HCT116 (cell line): Measurements from ENCODE around the gene ANKRD23. TPM values are rescaled to one million over a fixed set of nuclear protein-coding genes. Genes with fewer than 3 reads are reported as not detected.

Experiments used
- ATAC-seq: fragments of 200-7000 bp; cut with Tn5 transposase; 2 replicates; pipeline ENCODE4 v1.9.1; 2020; ENCODE audit warnings: mild to moderate bottlenecking, moderate library complexity
- BruUV-seq: library from RNA; stranded (reverse); fragments of 400-500 nt; replicated peaks from 2 replicates; lab custom pipeline; 2021; lab: Mats Ljungman, UMichigan
- CTCF ChIA-PET: fragments of 300-600 bp; sonication (Branson Sonifier 250); formaldehyde crosslinking; loops from one replicate; lab custom pipeline; 2021; ENCODE audit warnings: antibody characterized with exemption; lab: Charles Lee
- POLR2A ChIA-PET: fragments of 300-600, 350-600 bp; sonication (Branson Sonifier 250); formaldehyde crosslinking; loops from one replicate; lab custom pipeline; 2021; ENCODE audit warnings: antibody characterized with exemption; lab: Charles Lee
- RAD21 ChIA-PET, 2 experiments: fragments of 300-600 bp; sonication (Branson Sonifier 250); formaldehyde crosslinking; loops; one replicate each; lab custom pipeline; 2023; ENCODE audit warnings: low total read pairs in 2 of 2; ENCODE audit not compliant: uncharacterized antibody in 2 of 2, unreplicated experiment in 2 of 2, low non-redundant PET in 1 of 2; lab: Charles Lee
- DNase-seq: peaks from one replicate; pipeline ENCODE4 v3.0.0-alpha.2; 2010; ENCODE audit warnings: low read depth, low spot score
- H2AFZ ChIP-seq: fragments of 200-600 bp; shearing (Covaris generic), sonication (generic); 2 replicates; pipeline ENCODE4 v1.6.1; 2017; ENCODE audit warnings: low read depth, mixed run types, mixed read lengths, antibody characterized with exemption, low read length; ENCODE audit not compliant: poor library complexity, severe bottlenecking
- H3K27ac ChIP-seq: 2 replicates; pipeline ENCODE4 v1.5.1; 2012; ENCODE audit warnings: low read depth, low read length
- H3K27me3 ChIP-seq: fragments of 200-600 bp; sonication (generic); 2 replicates; pipeline ENCODE4 v1.6.1; 2016; ENCODE audit warnings: mixed run types, low read length, mixed read lengths; ENCODE audit not compliant: insufficient read depth
- H3K36me3 ChIP-seq, 2 experiments: fragments of 200-500 bp in 1 of 2; fragments of 200-600 bp in 1 of 2; sonication (Bioruptor generic) in 1 of 2; sonication (generic) in 1 of 2; 2 replicates each; pipeline versions ENCODE4 v1.5.1 to v1.6.1; 2014 to 2016; ENCODE audit warnings: low read length in 2 of 2, inconsistent platforms in 1 of 2, mixed read lengths in 1 of 2, mixed run types in 1 of 2; ENCODE audit not compliant: insufficient read depth in 2 of 2, control insufficient read depth in 1 of 2
- H3K4me1 ChIP-seq, 2 experiments: fragments of 200-600 bp in 1 of 2; sonication (generic) in 1 of 2; 2 replicates each; pipeline versions ENCODE4 v1.5.1 to v1.6.1; 2012 to 2017; ENCODE audit warnings: low read length in 2 of 2, inconsistent platforms in 1 of 2, mild to moderate bottlenecking in 1 of 2, mixed read lengths in 1 of 2, mixed run types in 1 of 2, moderate library complexity in 1 of 2; ENCODE audit not compliant: insufficient read depth in 2 of 2, control insufficient read depth in 1 of 2
- H3K4me2 ChIP-seq: fragments of 200-600 bp; sonication (generic); 2 replicates; pipeline ENCODE4 v1.6.1; 2017; ENCODE audit warnings: mixed run types, low read length, mixed read lengths
- H3K4me3 ChIP-seq, 2 experiments: fragments of 200-600 bp in 1 of 2; sonication (generic) in 1 of 2; replicated peaks in 1 of 2; 2 replicates each; pipeline ENCODE4 v1.5.1; 2011 to 2016; ENCODE audit warnings: low read length in 2 of 2, control low read depth in 1 of 2, low read depth in 1 of 2, mild to moderate bottlenecking in 1 of 2, mixed read lengths in 1 of 2, mixed run types in 1 of 2
- H3K79me2 ChIP-seq: fragments of 200-600 bp; sonication (generic); 2 replicates; pipeline ENCODE4 v1.6.1; 2017; ENCODE audit warnings: mild to moderate bottlenecking, mixed run types, low read length, moderate library complexity, mixed read lengths; ENCODE audit not compliant: insufficient read depth
- H3K9ac ChIP-seq: fragments of 200-600 bp; sonication (generic); 2 replicates; pipeline ENCODE4 v1.6.1; 2016; ENCODE audit warnings: low read length, mixed read lengths
- H3K9me2 ChIP-seq: fragments of 200-600 bp; sonication (generic), shearing (Covaris generic); 2 replicates; pipeline ENCODE4 v1.6.1; 2017; ENCODE audit warnings: mixed run types, mild to moderate bottlenecking, moderate library complexity; ENCODE audit not compliant: insufficient read depth
- H3K9me3 ChIP-seq, 2 experiments: fragments of 200-500 bp in 1 of 2; fragments of 200-600 bp in 1 of 2; sonication (Bioruptor generic) in 1 of 2; sonication (generic) in 1 of 2; 2 replicates each; pipeline ENCODE4 v1.6.1; 2014 to 2017; ENCODE audit warnings: low read length in 2 of 2, mixed read lengths in 2 of 2, inconsistent platforms in 1 of 2, low read depth in 1 of 2, mild to moderate bottlenecking in 1 of 2, mixed run types in 1 of 2, moderate library complexity in 1 of 2; ENCODE audit not compliant: control insufficient read depth in 1 of 2, insufficient read depth in 1 of 2
- H4K20me1 ChIP-seq: fragments of 200-600 bp; sonication (generic), shearing (Covaris generic); 2 replicates; pipeline ENCODE4 v1.6.1; 2017; ENCODE audit warnings: mixed run types, mild to moderate bottlenecking, moderate library complexity; ENCODE audit not compliant: insufficient read depth
- CBX3 ChIP-seq: IDR thresholded peaks from 2 replicates; pipeline ENCODE4 v1.6.1; 2012; ENCODE audit warnings: low read depth
- EGR1 ChIP-seq: IDR thresholded peaks from 2 replicates; pipeline ENCODE4 v1.6.1; 2012; ENCODE audit warnings: low read depth
- ELF1 ChIP-seq: IDR thresholded peaks from 2 replicates; pipeline ENCODE4 v1.6.1; 2012; ENCODE audit warnings: low read depth, borderline replicate concordance
- EZH2 ChIP-seq: fragments of 200-600 bp; sonication (generic); IDR thresholded peaks from 2 replicates; pipeline ENCODE4 v1.6.1; 2017; ENCODE audit warnings: antibody characterized with exemption, mixed run types
- FOSL1 ChIP-seq: IDR thresholded peaks from 2 replicates; pipeline ENCODE4 v1.6.1; 2012; ENCODE audit warnings: low read depth
- POLR2A ChIP-seq: IDR thresholded peaks from 2 replicates; pipeline ENCODE4 v1.7.0; 2011; ENCODE audit warnings: borderline replicate concordance; ENCODE audit not compliant: insufficient read depth, insufficient read length; ENCODE audit errors: extremely low read depth
- POLR2AphosphoS5 ChIP-seq: IDR thresholded peaks from 2 replicates; pipeline ENCODE4 v1.6.1; 2011; ENCODE audit warnings: mild to moderate bottlenecking, low read depth, low read length, moderate library complexity
- RAD21 ChIP-seq: IDR thresholded peaks from 2 replicates; pipeline ENCODE4 v1.6.1; 2012; ENCODE audit warnings: low read depth, mild to moderate bottlenecking
- SIN3A ChIP-seq: IDR thresholded peaks from 2 replicates; pipeline ENCODE4 v1.6.1; 2012; ENCODE audit warnings: low read depth
- SRF ChIP-seq: IDR thresholded peaks from 2 replicates; pipeline ENCODE4 v1.6.1; 2012; ENCODE audit warnings: low read depth
- TCF7L2 ChIP-seq: IDR thresholded peaks from 2 replicates; pipeline ENCODE4 v1.7.0; 2011; ENCODE audit warnings: borderline replicate concordance, inconsistent platforms; ENCODE audit not compliant: insufficient read depth, insufficient read length; ENCODE audit errors: extremely low read depth
- ZFX ChIP-seq: fragments of 450-650 bp; IDR thresholded peaks from 2 replicates; pipeline ENCODE4 v1.6.1; 2017
- ZNF274 ChIP-seq: fragments of 200-500 bp; sonication (Bioruptor generic); IDR thresholded peaks from 2 replicates; pipeline ENCODE4 v1.6.1; 2014; ENCODE audit warnings: mild to moderate bottlenecking, low read depth, low read length, inconsistent platforms
- intact Hi-C: fragments of 100-400 bp; cut with micrococcal nuclease; formaldehyde crosslinking; loops from 2 replicates; pipeline ENCODE4 v1.10.0; 2022
- total RNA-seq: library from RNA; stranded (reverse); gene quantifications from one replicate; pipeline ENCODE4 v1.2.1, GENCODE V29; 2021; ENCODE audit not compliant: unreplicated experiment
- TF ChIP-seq, protein P1 (sequence below): IDR thresholded peaks from 2 replicates; pipeline ENCODE4 v1.6.1; 2012
- TF ChIP-seq, protein P2 (sequence below): IDR thresholded peaks from 2 replicates; pipeline ENCODE4 v1.6.1; 2012
- TF ChIP-seq, protein P3 (sequence below), 3 experiments: fragments of 200-600 bp in 1 of 3; sonication (generic) in 1 of 3; IDR thresholded peaks in 2 of 3; conservative IDR thresholded peaks in 1 of 3; 2 replicates each; pipeline ENCODE4 v1.5.1; 2012 to 2017; ENCODE audit warnings: low read depth in 2 of 3, low read length in 2 of 3, antibody characterized with exemption in 1 of 3, borderline replicate concordance in 1 of 3, control low read depth in 1 of 3, mild to moderate bottlenecking in 1 of 3, mixed read lengths in 1 of 3, mixed run types in 1 of 3, moderate library complexity in 1 of 3; ENCODE audit not compliant: insufficient read depth in 1 of 3

The ANKRD23 gene
- total RNA-seq, 1 experiment from 2014 or later: 1.4 TPM

DNA sequence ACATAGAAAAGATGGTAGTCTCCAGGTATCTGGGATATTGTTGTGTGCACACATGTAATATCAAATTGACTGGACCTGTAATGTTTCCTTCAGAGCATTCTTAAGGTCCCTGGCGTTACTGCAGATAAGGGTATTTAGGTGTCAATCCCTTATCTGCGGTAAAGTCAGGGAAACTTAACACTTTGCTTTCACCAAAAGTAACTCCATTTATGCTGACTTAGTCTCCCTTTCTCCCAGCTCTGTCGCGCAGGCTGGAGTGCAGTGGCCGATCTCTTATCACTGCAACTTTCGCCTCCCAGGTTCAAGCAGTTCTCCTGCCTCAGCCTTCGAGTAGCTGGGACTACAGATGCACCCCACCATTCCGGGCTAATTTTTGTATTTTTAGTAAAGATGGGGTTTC, 25.9 kb downstream of the ANKRD23 start:
- ChIA-PET RAD21 (no interaction called here), POLR2A (no interaction called here), CTCF (interaction anchor here (1.7 kb wide), 1 partner anchor 268 kb away, joined by 7 read pairs; no protein-coding TSS in a partner anchor)
- ATAC-seq: no peak
- Histone ChIP-seq H3K9me2 (no peaks in the 10 kb centered on the region), H3K36me3 (peaks cover 3 to 9% of the 10 kb centered on the region in 2 experiments; a peak in 1 of 4 replicates), H3K27ac (no peak overlapping the region), H3K27me3 (no peaks in the 10 kb centered on the region), H3K4me3 (peak overlapping the region; percentile 49 to 79; a peak in 3 of 4 replicates), H3K4me2 (peak overlapping the region; percentile 97), H3K9ac (peak overlapping the region; percentile 75), H2AFZ (no peak overlapping the region), H3K4me1 (peaks cover 11 to 21% of the 10 kb centered on the region in 2 experiments), H3K79me2 (peaks cover 52% of the 10 kb centered on the region), H3K9me3 (no peaks in the 10 kb centered on the region), H4K20me1 (no peaks in the 10 kb centered on the region)
- no TSS peak for BruUV-seq
- intact Hi-C loops: loop anchor here (2.0 kb wide), 1 partner anchor 51 kb away; no protein-coding TSS in a partner anchor
- DNase-seq: no peak
- TF ChIP-seq EZH2: no peak

DNA sequence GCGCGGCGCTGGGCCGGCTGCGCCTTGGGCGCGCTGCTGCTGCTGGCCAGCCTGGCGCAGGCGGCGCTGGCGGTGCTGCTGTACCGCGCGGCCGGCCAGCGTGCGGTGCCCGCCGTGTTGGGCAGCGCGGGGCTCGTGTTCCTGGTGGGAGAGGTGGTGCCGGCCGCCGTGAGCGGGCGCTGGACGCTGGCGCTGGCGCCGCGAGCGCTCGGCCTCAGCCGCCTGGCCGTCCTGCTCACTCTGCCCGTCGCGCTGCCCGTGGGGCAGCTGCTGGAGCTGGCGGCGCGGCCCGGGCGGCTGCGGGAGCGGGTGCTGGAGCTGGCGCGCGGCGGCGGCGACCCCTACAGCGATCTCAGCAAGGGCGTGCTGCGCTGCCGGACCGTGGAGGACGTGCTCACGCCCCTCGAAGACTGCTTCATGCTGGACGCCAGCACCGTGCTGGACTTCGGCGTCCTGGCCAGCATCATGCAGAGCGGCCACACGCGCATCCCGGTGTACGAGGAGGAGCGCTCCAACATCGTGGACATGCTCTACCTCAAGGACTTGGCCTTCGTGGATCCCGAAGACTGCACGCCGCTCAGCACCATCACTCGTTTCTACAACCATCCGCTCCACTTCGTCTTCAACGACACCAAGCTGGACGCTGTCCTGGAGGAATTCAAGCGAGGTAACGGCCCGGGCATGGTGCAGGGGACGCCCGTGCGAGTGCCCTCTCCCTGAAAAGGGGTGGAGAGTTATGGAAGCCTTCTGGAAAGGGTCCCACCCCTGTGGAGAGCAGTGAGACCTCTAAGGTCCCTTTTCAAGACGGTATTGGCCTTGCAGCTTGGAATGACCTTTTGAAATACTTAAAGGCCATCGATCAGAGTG, 26.8 kb downstream of the ANKRD23 start:
- H3K79me2 ChIP-seq: peaks cover 48% of the 10 kb centered on the region
- peaks cover 11 to 21% of the 10 kb centered on the region in 2 experiments for H3K4me1 ChIP-seq
- intact Hi-C loops: loop anchor here (2.0 kb wide), 1 partner anchor 52 kb away; no protein-coding TSS in a partner anchor
- TF ChIP-seq ZNF274: no peak
- TF ChIP-seq ELF1: no peak
- TF ChIP-seq, protein P1, sequence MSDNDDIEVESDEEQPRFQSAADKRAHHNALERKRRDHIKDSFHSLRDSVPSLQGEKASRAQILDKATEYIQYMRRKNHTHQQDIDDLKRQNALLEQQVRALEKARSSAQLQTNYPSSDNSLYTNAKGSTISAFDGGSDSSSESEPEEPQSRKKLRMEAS: peak; percentile 29; the same call in 1 of the 2 replicates
- TF ChIP-seq POLR2AphosphoS5: no peak
- no peak for TF ChIP-seq CBX3
- TF ChIP-seq, protein P2, sequence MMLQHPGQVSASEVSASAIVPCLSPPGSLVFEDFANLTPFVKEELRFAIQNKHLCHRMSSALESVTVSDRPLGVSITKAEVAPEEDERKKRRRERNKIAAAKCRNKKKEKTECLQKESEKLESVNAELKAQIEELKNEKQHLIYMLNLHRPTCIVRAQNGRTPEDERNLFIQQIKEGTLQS: no peak
- no peak for TF ChIP-seq POLR2A
- no peak for TF ChIP-seq SRF
- no peak for TF ChIP-seq FOSL1
- no peak for TF ChIP-seq TCF7L2
- no peak for TF ChIP-seq SIN3A
- no peak for TF ChIP-seq EGR1
- TF ChIP-seq ZFX: peak; percentile 51; the same call in 1 of the 2 replicates
- no peak for TF ChIP-seq EZH2
- TF ChIP-seq RAD21: no peak
- TF ChIP-seq, protein P3, sequence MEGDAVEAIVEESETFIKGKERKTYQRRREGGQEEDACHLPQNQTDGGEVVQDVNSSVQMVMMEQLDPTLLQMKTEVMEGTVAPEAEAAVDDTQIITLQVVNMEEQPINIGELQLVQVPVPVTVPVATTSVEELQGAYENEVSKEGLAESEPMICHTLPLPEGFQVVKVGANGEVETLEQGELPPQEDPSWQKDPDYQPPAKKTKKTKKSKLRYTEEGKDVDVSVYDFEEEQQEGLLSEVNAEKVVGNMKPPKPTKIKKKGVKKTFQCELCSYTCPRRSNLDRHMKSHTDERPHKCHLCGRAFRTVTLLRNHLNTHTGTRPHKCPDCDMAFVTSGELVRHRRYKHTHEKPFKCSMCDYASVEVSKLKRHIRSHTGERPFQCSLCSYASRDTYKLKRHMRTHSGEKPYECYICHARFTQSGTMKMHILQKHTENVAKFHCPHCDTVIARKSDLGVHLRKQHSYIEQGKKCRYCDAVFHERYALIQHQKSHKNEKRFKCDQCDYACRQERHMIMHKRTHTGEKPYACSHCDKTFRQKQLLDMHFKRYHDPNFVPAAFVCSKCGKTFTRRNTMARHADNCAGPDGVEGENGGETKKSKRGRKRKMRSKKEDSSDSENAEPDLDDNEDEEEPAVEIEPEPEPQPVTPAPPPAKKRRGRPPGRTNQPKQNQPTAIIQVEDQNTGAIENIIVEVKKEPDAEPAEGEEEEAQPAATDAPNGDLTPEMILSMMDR (IDR thresholded peaks at IDR 0.05 in 2 of 3, conservative IDR thresholded peaks at IDR 0.05 in 1 of 3; ENCODE audit: borderline replicate concordance in 1 of 3, insufficient read depth in 1 of 3, low read depth in 2 of 3, low read length in 2 of 3): no peak

More for the DNA sequence above, 26.8 kb downstream of the ANKRD23 start:
- Histone ChIP-seq H2AFZ (no peak overlapping the region), H4K20me1 (no peaks in the 10 kb centered on the region), H3K27me3 (no peaks in the 10 kb centered on the region), H3K9me2 (no peaks in the 10 kb centered on the region), H3K36me3 (peaks cover 0 to 9% of the 10 kb centered on the region in 2 experiments; a peak in 1 of 4 replicates), H3K4me3 (peak overlapping the region; percentile 49 to 79), H3K27ac (peak overlapping the region; percentile 91), H3K9ac (peak overlapping the region; percentile 75), H3K4me2 (peak overlapping the region; percentile 97), H3K9me3 (no peaks in the 10 kb centered on the region)
- POLR2A ChIA-PET: interaction anchor here (0.6 to 1.1 kb wide), 6 partner anchors 11 to 192 kb away, joined by 3 to 4 read pairs (median 3); no protein-coding TSS in a partner anchor
- RAD21 ChIA-PET: no interaction called here
- CTCF ChIA-PET: interaction anchor here (1.2 to 1.7 kb wide), 3 partner anchors 41 to 295 kb away, joined by 7 to 8 read pairs (median 7); partner anchors contain the start of genes ANKRD36 and ANKRD39
- ATAC-seq: peak; percentile 0; the same call in 1 of the 2 replicates
- no TSS peak for BruUV-seq
- DNase-seq: no peak
